AG08396 (cell line): ENCODE measurements around the gene L1CAM.
"Not testable (repeated sequence)": the region's sequence is repeated elsewhere in the genome, so short reads cannot be mapped to it uniquely, and the experiment has no call there.

Source experiments
- DNase-seq: peaks from one replicate; pipeline ENCODE4 v3.0.0; 2012; ENCODE audit warnings: low spot score, mixed read lengths

L1CAM gene

DNA sequence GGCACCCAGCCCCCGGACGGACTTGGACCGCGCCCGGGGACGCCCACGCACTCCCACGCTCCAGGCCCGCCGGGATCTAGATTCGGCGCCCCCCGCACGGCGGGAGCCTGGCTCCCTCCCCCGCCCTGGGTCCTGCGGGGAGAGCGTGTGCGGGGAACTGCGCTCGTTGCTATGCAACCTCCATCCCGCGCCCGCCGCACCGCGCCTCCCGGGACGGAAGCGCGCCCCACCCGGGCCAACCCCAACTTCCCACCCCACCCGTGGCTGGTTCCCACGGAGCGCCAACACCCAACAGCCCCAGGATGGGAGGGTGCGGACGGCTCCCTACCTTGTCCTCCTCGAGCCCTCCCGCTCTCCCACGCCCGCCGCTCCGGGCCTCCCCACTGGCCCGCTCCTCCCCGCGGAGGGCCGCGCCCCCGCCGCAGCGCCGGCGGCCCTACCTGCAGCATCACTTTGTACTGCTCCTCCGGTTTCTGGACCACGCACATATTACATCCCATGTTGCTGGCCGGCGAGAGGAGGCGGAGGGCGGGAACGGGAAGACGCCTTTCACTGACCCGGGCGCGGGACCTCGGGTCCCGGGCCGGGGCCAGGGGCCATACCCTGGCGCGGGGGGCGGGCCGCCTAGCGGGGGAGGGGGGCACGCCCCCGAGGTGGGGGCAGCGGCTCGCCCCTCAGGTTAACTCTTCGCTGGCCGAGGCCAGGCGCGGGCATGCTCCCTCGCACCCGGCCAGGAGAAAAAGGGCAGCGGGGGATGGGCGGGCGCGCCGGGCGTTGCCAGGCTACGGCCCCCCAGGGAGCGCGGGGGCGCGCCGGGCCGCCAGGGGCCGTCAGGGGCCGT lies 56.0 kb downstream of the L1CAM start, which contains the start of gene PDZD4:
Gene PDZD4, minus strand, starts transcription at position 746 of the 841 bp plus-strand sequence. Its CDS starts 246 bp downstream, at position 500.
- no peak for DNase-seq

DNA sequence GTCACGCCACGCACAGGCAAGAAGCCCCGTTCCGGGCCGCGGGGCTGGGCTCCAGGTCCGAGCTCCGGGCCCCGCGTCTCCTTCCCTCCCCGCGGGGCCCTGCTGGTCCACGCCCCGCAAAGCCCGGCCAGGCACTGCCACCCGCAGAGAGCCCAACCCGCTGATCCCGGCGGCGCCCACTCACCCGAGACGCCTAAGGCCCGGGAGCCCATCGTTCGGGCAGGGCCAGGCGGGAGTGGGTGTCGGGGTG lies 56.5 kb downstream of the L1CAM start:
- no peak for DNase-seq

DNA sequence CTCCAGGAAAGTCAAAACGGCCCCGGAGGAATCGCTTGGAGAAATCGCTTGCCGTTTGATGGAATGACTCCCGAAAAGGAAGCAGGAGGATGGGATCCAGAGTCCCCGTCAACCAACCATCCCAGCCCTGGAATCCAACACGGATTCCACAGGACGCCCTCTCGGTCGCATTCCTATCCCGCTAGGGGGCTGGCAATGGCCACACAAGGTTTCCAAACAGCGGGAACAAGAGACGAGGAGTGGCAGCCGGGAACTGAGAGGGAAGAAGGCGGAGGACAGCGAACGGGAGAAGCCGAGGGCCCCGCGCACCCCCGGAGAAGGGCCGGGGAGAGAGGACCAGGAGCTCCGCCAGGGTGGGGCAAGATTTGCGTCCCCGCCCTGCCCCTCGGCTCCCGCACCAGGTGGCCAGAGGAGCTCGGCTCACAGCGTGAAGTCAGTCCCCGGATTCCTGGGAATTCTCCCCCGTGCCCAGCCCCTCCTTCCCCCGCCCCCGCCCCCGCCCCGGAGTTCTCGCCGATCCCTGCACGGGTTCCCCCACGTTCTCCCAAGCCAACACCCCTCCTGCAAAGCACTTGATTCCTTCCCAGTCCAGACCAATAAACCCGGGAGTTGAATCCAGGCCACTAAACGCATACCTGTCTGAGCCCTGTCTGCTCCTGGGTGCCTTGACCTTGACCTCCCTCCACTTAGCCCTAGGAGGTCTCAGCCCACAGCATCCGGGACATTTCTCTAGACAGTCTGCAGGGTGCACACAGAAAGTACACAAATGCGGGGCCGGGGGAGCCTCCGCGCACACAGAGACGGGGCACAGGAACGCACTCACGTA lies 57.0 kb downstream of the L1CAM start:
- no peak for DNase-seq

DNA sequence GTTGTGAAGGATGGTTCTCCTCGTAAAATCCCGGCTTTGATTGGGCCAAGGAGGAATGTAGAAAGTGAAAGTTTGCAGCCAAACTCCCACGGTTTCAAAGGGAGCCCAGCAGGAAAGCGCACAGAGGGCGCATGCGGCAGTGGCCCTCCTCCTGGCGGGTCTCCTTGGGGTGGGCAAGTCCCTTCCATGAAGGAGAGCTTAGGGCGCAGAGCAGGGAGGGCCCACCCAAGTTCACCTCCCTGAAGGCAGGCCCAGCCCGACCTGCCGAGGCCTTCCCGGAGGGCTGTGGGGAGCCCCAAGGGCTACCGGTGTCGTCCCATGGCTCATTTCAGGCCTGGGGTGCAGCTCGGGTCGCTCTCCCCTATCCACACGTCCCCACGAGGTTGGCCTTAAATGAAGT lies 57.7 kb downstream of the L1CAM start:
- no peak for DNase-seq

DNA sequence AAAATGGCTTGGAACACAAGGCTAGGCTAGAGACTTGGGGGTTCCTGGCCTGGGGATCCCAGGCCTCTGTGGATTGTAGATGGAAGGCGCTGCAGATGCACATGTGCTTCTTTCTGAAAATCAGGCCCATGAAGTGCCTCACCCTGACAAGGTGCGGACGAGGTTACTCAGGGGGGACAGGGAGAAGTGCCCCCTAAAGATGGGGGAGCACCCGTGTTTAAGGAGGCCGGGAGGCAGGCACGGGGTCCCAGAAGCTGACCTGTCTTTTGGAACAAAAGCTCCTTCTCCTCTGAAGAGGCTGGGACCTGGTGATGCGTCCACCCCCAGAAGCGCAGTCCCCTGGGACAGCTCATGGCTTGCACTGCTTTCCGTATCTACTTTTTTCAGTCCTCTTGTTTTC lies 58.1 kb downstream of the L1CAM start:
- peak; percentile 10 for DNase-seq

DNA sequence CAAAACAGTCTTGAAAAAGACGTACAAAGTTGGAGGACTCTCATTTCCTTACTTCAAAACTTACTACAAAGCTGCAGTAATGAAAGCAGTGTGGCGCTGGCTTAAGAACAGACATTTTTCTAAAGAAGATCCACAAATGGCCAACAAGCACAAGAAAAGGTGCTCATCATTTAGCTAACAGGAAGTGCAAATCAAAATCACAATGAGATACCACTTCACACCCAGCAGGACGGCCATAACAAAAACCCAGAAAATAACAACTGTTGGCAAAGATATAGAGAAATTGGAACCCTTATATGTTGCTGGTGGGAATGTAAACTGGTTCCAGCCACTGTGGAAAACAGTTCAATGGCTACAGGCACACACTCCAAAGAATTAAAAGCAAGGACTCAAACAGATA lies 59.0 kb downstream of the L1CAM start:
- DNase-seq: no peak

DNA sequence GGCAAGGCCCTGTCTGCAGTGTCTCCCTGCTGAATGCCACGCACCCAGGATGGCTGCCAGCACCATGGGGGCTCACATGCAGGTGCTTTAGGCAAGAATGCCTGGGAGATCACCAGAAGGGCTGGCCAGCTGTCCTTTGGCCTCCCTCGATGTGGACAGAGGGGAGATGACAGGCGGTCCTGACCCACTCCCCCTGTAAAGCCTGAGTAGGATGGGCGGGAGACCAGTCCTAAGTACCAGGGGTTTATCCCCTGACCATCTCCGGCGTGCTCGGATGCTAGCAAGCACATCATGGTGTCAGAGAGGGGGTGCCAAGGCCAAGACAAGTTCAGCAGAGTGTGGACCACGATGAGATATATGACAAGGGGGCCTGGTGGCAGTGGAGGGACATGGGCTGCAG lies 60.9 kb downstream of the L1CAM start:
- peak; percentile 8 for DNase-seq

DNA sequence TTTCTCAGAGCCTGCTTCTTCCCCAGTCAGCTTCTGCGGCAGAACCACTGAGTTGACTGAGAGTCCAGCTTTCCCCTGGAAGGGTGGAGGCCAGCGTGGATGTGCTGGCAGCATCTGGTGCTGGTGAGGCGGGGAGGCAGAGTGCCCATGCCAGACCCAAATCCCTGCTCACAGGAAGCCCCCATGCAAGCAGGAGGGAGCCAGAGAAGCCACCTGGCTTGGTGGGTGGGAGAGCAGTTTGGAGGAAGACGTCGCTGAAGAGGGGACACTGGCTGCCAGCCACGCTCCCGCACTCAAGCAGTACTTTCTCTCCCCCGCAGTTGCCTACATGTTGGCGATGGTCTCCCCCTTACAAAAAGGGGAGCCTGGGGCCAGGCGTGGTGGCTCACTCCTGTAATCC lies 61.6 kb downstream of the L1CAM start:
- peak; percentile 5 for DNase-seq

DNA sequence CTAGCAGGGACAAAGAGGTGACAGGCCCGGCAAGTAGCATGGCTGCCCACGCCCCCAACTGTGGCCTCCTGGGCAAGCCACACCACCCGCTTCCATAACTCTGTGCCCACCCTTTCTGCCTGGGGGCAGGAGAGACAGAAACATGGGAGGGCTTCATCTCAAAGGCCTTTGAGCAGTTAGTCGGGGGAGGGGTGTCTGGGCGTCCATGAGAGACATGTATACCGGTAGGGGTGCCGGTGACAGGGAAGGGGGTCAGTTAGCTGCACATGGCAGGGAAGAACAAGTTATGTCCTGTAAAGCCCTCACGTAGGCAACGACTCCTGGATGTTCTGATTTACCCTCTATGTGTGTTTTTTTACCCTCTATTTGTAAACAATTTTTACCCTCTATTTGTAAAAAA lies 64.9 kb downstream of the L1CAM start:
- peak; percentile 5 for DNase-seq

DNA sequence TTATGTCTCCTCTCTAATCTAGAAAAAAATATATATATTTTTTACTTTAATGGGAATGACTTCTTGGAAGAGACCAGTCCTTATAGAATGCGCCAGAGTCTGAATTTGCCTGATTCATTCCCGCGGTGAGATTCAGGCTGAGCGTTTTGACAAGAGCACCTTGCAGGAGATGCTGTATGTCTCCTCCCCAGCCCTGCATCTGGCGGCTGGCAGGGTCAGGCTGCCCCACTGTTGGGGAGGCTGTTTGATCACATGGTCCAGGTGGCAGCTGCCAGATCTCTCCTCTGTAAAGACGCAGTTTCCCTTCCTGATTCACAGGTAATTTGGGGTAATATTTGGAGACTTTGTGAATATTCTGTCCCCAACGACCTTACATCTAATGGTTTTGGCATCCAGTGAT lies 65.4 kb downstream of the L1CAM start:
- DNase-seq: no peak

DNA sequence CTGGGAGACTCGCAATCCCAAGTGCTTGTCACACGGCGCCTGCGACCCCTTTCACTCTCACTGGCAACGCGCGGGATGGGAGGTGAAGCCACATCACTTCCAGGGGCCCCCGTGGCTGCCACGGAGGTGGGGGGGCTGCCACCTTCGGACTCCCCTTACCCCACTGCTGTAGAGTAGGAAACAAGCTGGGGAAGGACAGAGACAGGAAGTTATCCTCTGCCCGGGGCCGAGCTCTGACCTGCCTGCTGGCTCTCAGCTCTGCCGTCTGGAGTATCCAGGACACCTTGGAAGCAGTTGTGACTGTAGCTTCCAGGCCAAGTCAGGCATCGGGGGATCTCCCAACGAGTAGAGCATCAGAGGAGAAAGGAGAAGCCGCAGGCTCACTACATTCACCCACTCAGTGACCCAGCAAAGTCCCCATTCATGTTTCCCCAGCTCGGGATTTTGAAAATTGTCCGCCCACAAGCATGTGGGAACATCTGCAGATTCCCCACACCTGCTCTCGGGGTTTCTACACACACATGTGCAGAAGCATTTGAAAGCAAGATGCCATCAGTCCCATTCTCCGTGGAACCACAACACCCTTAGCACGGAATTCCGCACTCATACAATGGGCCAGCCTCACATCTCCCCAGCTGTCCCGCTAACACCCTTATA lies 66.5 kb downstream of the L1CAM start:
- DNase-seq: no peak

DNA sequence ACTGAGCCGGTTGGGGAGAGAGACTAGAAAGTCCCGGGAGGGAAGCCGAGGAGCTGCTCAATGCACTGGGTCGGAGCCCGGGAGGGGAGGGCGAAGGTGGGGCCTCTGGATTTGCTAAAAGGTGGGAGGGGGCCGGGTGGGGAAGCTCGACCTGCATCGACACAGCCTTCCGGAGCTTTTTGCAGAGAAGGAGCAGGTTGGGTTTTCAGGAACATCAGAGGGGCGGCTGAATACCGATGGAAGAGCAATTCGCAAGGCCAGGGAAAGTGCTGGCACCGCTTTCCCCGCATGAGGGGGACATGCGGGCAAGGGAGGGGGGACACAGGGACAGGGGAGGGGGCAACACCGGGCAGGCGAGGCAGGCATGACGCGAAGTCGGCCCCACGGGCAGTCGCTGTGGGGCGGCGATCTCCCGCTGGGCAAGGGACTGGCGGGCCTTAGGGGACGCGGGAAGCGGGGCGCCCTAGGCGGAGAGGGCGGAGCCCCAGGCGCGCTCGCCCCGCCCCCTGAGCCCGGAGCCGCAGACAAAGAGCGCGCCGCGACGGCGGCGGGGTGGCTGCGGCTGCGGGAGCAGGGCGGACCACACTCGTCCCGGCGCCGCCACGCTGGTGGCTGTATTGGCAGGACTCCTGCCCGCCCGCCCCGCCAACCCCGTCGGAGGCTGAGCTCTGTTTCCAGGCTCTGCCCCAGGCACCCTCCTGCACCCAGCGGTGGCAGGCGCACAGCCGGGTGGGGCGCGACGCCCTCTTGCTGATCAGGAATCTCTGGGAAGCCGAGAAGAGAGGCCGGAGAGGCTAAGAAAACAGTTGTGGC lies 67.2 kb downstream of the L1CAM start:
- DNase-seq: peak; percentile 77

DNA sequence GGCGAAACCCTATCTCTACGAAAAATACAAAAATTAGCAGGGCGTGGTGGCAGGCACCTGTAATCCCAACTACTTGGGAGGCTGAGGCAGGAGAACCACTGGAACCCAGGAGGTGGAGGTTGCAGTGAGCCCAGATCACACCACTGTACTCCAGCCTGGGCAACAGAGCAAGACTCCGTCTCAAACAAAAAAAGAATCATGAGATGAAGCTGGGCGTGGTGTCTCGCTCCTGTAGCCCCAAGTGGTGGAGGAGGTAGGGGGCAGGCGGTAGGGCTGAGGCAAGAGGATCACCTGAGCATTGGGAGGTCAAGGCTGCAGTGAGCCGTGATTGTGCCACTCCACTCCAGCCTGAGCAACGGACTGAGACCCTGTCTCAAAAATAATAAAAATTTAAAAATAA lies 67.9 kb downstream of the L1CAM start:
- DNase-seq: not testable (repeated sequence)

DNA sequence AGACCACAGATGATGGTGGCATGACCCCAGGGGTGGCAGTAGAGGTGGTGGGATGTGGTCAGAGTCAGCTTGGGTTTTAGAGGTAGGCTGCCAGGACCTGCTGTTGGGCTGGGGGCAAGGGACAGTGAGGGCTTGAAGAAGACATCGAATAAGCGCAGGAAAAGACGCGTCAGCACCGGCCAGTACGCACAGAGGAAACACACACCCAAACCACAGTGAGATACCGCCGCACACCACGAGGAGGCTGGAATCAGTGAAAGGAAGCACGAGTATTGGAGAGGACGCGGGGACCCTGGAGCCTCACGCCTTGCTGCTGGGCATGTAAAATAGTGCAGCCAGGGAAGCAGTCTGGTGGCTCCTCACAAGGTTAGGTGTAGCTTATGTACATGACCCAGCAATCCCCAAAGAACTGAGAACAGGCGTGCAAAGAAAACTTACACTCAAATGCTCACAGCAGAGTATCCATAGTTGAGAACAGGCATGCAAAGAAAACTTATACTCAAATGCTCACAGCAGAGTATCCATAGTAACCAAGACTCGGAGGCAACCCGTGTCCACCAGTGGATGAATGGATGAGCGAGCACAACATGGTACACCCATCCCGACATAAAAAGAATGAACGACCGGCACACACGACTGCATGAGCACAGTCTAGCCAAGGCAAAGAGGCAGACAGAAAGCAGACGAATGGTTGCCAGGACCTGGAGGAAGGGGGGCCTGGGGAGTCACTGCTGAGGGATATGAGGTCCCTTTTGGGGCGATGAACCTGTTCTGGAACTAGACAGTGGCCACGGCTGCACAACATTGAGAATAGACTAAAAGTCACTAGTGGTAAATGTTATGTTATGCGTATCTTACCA lies 68.9 kb downstream of the L1CAM start:
- DNase-seq: no peak

DNA sequence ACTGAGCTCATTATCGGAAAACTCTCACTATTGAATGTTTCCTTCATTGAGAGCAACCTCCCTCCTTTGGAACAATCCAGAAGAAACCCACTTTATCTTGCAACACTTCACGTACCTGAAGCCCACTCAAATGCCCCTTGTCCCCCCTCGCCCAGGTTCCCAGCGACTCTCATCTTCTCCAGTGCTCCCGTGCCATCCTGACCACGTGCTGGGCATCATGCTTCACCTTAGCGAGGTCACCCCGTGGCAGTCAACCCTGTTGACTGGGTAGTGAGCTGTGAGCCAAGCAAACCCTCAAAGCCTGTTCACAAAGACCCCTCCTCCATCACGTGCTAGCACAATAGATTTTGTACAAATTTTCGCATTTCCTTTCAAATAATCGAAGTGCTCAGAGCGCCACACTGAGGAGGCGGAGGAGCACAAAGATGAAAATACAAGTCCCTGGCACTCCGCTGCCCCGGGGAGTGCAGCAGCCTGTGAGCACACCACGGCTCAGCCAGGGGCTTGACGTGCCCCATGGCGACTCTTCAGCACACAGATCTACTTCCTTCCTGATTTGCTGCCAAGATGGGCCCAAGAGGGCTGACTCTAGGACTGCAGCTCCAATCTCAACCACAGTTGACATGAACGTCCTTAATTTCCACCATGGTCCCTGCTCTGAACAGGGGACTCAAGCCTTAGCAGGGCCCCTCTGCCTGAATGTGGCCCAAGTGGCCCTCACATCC lies 71.2 kb downstream of the L1CAM start:
- no peak for DNase-seq

DNA sequence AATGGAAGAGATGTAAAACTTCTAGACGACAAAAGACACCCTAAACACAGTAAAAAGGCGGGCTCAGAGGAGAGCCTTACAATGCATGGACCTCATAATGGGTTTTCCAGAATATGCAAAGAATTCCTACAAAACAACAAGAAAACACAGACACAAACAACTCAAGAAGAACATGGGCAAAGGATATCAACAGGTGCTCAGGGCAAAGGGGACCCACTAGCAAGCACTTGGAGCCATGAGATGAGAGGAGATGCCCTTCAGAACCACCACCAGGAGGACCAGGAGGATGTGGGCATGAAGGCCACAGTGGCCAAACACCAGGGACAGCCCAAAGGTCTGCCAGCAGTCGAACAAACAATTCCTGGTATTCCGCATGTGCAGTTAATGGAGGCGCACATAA lies 72.8 kb downstream of the L1CAM start:
- DNase-seq: no peak

DNA sequence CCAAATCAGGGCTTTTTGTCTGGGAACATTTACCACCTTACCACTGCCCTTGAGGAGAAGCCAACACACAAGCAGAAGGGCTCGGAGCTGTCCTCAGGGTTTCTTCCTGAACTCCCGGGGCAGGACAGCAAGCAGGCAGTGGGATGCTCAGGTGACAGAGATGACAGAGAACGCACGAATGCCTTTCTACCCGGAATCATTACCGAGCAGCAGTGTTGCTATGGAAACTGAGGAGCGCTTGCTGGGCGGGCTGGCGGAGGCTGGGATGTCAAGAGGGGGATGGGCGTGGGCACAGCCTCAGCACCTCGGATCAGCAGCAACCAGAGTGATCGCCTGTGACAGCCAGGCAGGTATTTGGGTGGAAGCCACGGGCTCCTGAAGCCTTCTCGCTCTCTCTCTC lies 73.8 kb downstream of the L1CAM start:
- DNase-seq: no peak
